ENCODE data around the gene KRTAP2-4.
"Not testable (repeated sequence)": the region's sequence is repeated elsewhere in the genome, so short reads cannot be mapped to it uniquely, and the experiment has no call there.

The KRTAP2-4 gene

DNA sequence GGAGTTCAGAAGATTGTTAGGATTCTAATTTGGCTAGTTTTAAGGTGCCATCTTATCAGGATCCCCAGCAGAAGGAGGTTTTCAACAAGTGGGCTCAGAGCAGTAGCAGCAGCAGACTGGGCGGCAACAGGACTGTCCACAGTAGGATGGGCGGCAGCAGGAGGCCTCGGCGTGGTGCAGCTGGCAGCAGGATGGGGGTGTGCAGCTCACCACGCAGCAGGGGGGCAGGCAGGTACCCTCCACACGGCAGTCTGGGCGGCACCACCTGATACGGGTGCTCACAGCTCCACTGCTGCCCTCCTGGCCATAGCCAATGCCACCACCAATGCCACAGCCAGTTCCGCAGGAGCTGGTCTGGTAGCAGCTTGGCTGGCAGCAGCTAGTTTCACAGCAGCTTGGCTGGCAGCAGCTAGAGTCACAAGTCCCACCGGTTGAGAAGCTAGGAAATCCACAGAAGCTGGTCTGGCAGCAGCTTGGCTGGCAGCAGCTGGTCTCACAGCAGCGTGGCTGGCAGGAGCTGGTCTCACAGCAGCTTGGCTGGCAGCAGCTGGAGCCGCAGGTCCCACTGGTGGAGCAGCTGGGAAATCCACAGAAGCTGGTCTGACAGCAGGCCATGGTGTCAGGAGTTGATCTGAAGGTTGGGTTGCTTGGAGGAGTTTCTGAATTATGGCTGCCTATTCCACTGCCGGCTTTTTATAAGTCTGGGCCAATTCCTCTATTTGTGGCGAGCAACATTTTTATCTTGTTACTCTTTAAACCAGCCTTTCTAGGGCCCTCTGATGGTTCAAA, 24.7 kb downstream of the KRTAP2-4 start, which contains the start of gene KRTAP1-1:
TSS of gene KRTAP1-1 (minus strand) at position 668 of the 789 bp plus-strand sequence. CDS start at position 615, 53 bp downstream.
- H3K27ac ChIP-seq (ENCODE audit: low read depth, low read length); H3K27me3 ChIP-seq (ENCODE audit: control insufficient read depth in 5 of 5, insufficient read depth in 4 of 5, low read length in 5 of 5); H3K4me3 ChIP-seq (ENCODE audit: low read depth in 1 of 5, low read length in 5 of 5); H3K9me3 ChIP-seq (ENCODE audit: control insufficient read depth in 5 of 5, low read length in 5 of 5); H3K4me1 ChIP-seq (ENCODE audit: control insufficient read depth in 5 of 5, insufficient read depth in 5 of 5, low read length in 5 of 5); H3K9ac ChIP-seq (ENCODE audit: low read length in 5 of 5); H3K36me3 ChIP-seq (ENCODE audit: control insufficient read depth in 5 of 5, insufficient read depth in 5 of 5, low read length in 5 of 5): not testable (repeated sequence)

DNA sequence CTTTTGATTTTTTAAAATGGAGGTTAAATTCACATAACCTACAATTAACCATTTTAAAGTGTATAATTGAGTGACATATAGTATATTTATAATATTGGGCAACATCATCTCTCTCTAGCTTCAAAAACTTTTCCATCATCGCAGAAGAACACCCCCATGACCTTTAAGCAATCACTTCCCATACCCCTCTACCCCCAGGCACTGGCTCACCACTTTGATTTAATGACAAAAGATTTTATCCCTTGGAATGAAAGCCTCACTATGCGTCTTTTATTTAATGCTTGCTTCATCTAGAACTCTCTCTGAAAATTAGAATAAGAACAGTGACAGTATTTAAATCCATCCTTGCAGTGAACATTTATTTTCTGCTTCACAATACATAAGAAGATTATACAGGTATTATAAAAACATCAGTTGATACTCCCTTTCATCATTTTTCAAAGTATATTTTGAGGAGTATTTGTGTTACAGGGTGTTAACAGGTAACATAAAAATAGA, 27.8 kb downstream of the KRTAP2-4 start:
- Histone ChIP-seq H3K9ac (ENCODE audit: low read length in 5 of 5) (no peak overlapping the region), H3K4me1 (ENCODE audit: control insufficient read depth in 5 of 5, insufficient read depth in 5 of 5, low read length in 5 of 5) (no peaks in the 10 kb centered on the region), H3K27ac (ENCODE audit: low read depth, low read length) (no peak overlapping the region), H3K4me3 (ENCODE audit: low read depth in 1 of 5, low read length in 5 of 5) (no peak overlapping the region), H3K9me3 (ENCODE audit: control insufficient read depth in 5 of 5, low read length in 5 of 5) (no peaks in the 10 kb centered on the region), H3K36me3 (ENCODE audit: control insufficient read depth in 5 of 5, insufficient read depth in 5 of 5, low read length in 5 of 5) (no peaks in the 10 kb centered on the region), H3K27me3 (ENCODE audit: control insufficient read depth in 5 of 5, insufficient read depth in 4 of 5, low read length in 5 of 5) (peaks cover 0 to 3% (median 0%) of the 10 kb centered on the region in 5 donors)

DNA sequence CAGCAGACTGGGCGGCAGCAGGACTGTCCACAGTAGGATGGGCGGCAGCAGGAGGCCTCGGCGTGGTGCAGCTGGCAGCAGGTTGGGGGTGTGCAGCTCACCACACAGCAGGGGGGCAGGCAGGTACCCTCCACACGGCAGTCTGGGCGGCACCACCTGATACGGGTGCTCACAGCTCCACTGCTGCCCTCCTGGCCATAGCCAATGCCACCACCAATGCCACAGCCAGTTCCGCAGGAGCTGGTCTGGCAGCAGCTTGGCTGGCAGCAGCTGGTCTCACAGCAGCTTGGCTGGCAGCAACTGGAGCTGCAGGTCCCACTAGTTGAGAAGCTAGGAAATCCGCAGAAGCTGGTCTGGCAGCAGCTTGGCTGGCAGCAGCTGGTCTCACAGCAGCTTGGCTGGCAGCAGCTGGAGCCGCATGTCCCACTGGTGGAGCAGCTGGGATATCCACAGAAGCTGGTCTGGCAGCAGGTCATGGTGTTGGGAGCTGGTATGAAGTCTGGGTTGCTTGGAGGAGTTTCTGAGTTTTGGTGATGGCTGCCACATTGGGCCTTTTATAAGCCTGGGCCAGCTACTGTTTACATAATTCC, 31.2 kb downstream of the KRTAP2-4 start, which contains the start of gene KRTAP1-3:
TSS of gene KRTAP1-3 (minus strand) at position 529 of the 590 bp plus-strand sequence. CDS start at position 476, 53 bp downstream.
- not testable (repeated sequence) for H3K9me3 ChIP-seq (ENCODE audit: control insufficient read depth in 5 of 5, low read length in 5 of 5); H3K4me1 ChIP-seq (ENCODE audit: control insufficient read depth in 5 of 5, insufficient read depth in 5 of 5, low read length in 5 of 5); H3K27ac ChIP-seq (ENCODE audit: low read depth, low read length); H3K4me3 ChIP-seq (ENCODE audit: low read depth in 1 of 5, low read length in 5 of 5); H3K9ac ChIP-seq (ENCODE audit: low read length in 5 of 5); H3K27me3 ChIP-seq (ENCODE audit: control insufficient read depth in 5 of 5, insufficient read depth in 4 of 5, low read length in 5 of 5); H3K36me3 ChIP-seq (ENCODE audit: control insufficient read depth in 5 of 5, insufficient read depth in 5 of 5, low read length in 5 of 5)

DNA sequence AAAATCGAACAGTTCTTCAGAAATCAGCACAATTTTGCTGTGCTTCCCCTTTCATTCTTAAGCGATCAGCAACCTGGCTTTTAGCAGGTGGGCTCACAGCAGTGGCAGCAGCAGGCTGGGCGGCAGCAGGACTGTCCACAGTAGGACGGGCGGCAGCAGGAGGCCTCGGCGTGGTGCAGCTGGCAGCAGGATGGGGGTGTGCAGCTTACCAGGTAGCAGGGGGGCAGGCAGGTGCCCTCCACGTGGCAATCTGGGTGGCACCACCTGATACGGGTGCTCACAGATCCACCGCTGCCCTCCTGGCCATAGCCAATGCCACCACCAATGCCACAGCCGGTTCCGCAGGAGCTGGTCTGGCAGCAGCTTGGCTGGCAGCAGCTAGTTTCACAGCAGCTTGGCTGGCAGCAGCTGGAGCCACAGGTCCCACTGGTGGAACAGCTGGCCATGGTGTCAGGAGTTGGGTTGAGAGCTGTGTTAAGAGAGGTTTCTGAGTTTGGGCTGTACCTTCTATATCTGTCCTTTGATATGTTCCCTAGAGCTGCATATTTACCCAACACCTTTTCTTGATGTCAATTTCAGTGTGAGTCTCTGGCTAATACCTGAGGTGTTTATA, 35.9 kb downstream of the KRTAP2-4 start, which contains the start of gene KRTAP1-4:
TSS of gene KRTAP1-4 (minus strand) at position 563 of the 613 bp plus-strand sequence. CDS start at position 446, 117 bp downstream.
- Histone ChIP-seq H3K9ac (ENCODE audit: low read length in 5 of 5) (no peak within 1 kb of the TSS), H3K4me1 (ENCODE audit: control insufficient read depth in 5 of 5, insufficient read depth in 5 of 5, low read length in 5 of 5) (no peaks in the 10 kb centered on the region), H3K4me3 (ENCODE audit: low read depth in 1 of 5, low read length in 5 of 5) (no peak within 1 kb of the TSS), H3K27me3 (ENCODE audit: control insufficient read depth in 5 of 5, insufficient read depth in 4 of 5, low read length in 5 of 5) (peaks cover 0 to 8% (median 0%) of the 10 kb centered on the region in 5 donors), H3K9me3 (ENCODE audit: control insufficient read depth in 5 of 5, low read length in 5 of 5) (no peaks in the 10 kb centered on the region), H3K36me3 (ENCODE audit: control insufficient read depth in 5 of 5, insufficient read depth in 5 of 5, low read length in 5 of 5) (no peaks in the 10 kb centered on the region), H3K27ac (ENCODE audit: low read depth, low read length) (no peak within 1 kb of the TSS)

DNA sequence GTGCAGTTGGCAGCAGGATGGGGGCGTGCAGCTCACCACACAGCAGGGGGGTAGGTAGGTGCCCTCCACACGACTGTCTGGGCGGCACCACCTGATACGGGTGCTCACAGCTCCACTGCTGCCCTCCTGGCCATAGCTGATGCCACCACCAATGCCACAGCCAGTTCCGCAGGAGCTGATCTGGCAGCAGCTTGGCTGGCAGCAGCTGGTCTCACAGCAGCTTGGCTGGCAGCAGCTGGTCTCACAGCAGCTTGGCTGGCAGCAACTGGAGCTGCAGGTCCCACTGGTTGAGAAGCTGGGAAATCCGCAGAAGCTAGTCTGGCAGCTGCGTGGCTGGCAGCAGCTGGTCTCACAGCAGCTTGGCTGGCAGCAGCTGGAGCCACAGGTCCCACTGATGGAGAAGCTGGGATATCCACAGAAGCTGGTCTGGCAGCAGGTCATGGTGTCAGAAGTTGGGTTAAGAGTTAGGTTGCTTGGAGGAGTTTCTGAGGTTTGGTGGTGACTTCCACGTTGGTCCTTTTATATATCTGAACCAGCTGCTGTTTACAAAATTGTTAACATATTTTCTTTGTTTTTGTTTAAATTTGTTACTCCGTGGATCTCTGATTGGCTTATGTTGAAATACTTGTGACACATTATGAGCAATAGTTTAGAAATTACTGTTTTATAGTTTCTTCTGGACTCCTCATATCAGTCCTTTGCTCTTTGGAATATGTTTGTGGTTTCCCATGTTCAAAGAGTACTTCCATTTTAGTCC, 38.8 kb downstream of the KRTAP2-4 start, which contains the start of gene KRTAP1-5:
TSS of gene KRTAP1-5 (minus strand) at position 494 of the 757 bp plus-strand sequence. CDS start at position 441, 53 bp downstream.
- Histone ChIP-seq H3K9me3 (ENCODE audit: control insufficient read depth in 5 of 5, low read length in 5 of 5) (peaks cover 0 to under 1% (median 0%) of the 10 kb centered on the region in 5 donors), H3K27ac (ENCODE audit: low read depth, low read length) (no peak within 1 kb of the TSS), H3K4me3 (ENCODE audit: low read depth in 1 of 5, low read length in 5 of 5) (no peak within 1 kb of the TSS), H3K27me3 (ENCODE audit: control insufficient read depth in 5 of 5, insufficient read depth in 4 of 5, low read length in 5 of 5) (peaks cover 0 to 8% (median 0%) of the 10 kb centered on the region in 5 donors), H3K36me3 (ENCODE audit: control insufficient read depth in 5 of 5, insufficient read depth in 5 of 5, low read length in 5 of 5) (no peaks in the 10 kb centered on the region), H3K9ac (ENCODE audit: low read length in 5 of 5) (no peak within 1 kb of the TSS), H3K4me1 (ENCODE audit: control insufficient read depth in 5 of 5, insufficient read depth in 5 of 5, low read length in 5 of 5) (no peaks in the 10 kb centered on the region)

DNA sequence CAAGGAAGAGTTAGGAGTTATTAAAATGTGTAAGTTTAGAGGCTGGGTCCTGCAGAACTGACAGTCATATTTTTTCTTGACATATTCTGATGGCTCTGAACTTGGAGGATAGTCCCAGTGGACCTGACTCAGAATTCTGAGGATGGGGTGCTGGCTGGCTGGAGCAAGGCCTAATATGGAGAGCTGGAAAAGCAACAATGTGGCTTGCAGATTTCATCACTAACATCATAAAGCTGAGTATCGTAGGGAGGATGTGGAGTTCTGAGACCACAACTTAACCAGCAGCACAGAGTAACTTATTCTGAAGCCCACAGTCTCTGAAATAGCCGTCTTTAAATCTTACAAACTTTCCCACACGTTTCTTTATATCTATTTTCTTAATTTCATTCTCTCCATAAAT, 41.0 kb downstream of the KRTAP2-4 start:
- no peak overlapping the region for H3K4me3 ChIP-seq (ENCODE audit: low read depth in 1 of 5, low read length in 5 of 5)
- H3K4me1 ChIP-seq (ENCODE audit: control insufficient read depth in 5 of 5, insufficient read depth in 5 of 5, low read length in 5 of 5), result no peaks in the 10 kb centered on the region
- peaks cover 0 to 5% (median 0%) of the 10 kb centered on the region in 5 donors for H3K27me3 ChIP-seq (ENCODE audit: control insufficient read depth in 5 of 5, insufficient read depth in 4 of 5, low read length in 5 of 5)
- no peak overlapping the region for H3K27ac ChIP-seq (ENCODE audit: low read depth, low read length)
- H3K9me3 ChIP-seq (ENCODE audit: control insufficient read depth in 5 of 5, low read length in 5 of 5), result peaks cover 0 to 6% (median 0%) of the 10 kb centered on the region in 5 donors
- no peaks in the 10 kb centered on the region for H3K36me3 ChIP-seq (ENCODE audit: control insufficient read depth in 5 of 5, insufficient read depth in 5 of 5, low read length in 5 of 5)
- H3K9ac ChIP-seq (ENCODE audit: low read length in 5 of 5), result no peak overlapping the region

DNA sequence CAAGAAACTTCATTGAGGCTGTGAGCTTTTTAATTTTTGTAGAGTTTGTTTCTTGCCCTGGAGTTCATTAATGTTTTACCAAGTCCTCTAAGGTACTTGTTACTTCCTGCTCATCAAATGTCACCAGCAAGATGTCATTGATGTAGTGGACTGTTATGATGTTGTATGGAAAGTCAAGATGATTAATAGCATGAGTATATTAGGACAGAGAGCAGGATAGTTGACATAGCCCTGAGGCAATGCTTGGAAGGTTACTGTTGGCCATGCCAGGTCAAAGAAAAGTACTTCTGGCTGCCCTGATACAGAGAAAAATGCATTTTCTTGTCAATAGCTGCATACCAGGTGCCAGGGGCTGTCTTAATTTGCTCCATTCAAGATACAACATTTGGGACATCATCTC, 45.3 kb downstream of the KRTAP2-4 start:
- H3K9me3 ChIP-seq (ENCODE audit: control insufficient read depth in 5 of 5, low read length in 5 of 5), result peaks cover 0 to 6% (median 0%) of the 10 kb centered on the region in 5 donors
- H3K27ac ChIP-seq (ENCODE audit: low read depth, low read length), result no peak overlapping the region
- no peaks in the 10 kb centered on the region for H3K36me3 ChIP-seq (ENCODE audit: control insufficient read depth in 5 of 5, insufficient read depth in 5 of 5, low read length in 5 of 5)
- H3K27me3 ChIP-seq (ENCODE audit: control insufficient read depth in 5 of 5, insufficient read depth in 4 of 5, low read length in 5 of 5), result no peaks in the 10 kb centered on the region
- H3K4me1 ChIP-seq (ENCODE audit: control insufficient read depth in 5 of 5, insufficient read depth in 5 of 5, low read length in 5 of 5), result no peaks in the 10 kb centered on the region
- H3K4me3 ChIP-seq (ENCODE audit: low read depth in 1 of 5, low read length in 5 of 5), result no peak overlapping the region
- H3K9ac ChIP-seq (ENCODE audit: low read length in 5 of 5), result no peak overlapping the region

DNA sequence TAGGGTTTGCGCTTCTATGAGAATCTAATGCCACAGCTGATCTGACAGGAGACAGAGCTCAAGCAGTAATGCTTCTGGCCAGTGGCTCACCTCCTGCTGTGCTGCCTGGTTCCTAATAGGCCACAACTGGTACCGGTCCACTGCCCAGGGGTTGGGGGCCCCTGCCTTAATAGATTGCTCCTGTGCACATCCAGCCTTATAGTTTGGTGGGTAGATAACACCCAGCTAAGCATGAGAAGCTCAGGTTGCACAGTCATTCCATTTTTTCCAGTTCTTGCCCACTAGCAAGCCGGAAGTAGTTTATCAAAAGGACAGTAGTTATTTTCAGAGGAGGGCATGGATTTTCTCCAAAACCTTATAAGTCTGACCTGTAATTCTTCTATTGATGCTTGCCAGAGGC, 46.3 kb downstream of the KRTAP2-4 start:
- H3K4me1 ChIP-seq (ENCODE audit: control insufficient read depth in 5 of 5, insufficient read depth in 5 of 5, low read length in 5 of 5), result no peaks in the 10 kb centered on the region
- no peaks in the 10 kb centered on the region for H3K36me3 ChIP-seq (ENCODE audit: control insufficient read depth in 5 of 5, insufficient read depth in 5 of 5, low read length in 5 of 5)
- no peak overlapping the region for H3K9ac ChIP-seq (ENCODE audit: low read length in 5 of 5)
- no peaks in the 10 kb centered on the region for H3K27me3 ChIP-seq (ENCODE audit: control insufficient read depth in 5 of 5, insufficient read depth in 4 of 5, low read length in 5 of 5)
- H3K9me3 ChIP-seq (ENCODE audit: control insufficient read depth in 5 of 5, low read length in 5 of 5), result peaks cover 0 to 6% (median 0%) of the 10 kb centered on the region in 5 donors
- no peak overlapping the region for H3K4me3 ChIP-seq (ENCODE audit: low read depth in 1 of 5, low read length in 5 of 5)
- no peak overlapping the region for H3K27ac ChIP-seq (ENCODE audit: low read depth, low read length)

DNA sequence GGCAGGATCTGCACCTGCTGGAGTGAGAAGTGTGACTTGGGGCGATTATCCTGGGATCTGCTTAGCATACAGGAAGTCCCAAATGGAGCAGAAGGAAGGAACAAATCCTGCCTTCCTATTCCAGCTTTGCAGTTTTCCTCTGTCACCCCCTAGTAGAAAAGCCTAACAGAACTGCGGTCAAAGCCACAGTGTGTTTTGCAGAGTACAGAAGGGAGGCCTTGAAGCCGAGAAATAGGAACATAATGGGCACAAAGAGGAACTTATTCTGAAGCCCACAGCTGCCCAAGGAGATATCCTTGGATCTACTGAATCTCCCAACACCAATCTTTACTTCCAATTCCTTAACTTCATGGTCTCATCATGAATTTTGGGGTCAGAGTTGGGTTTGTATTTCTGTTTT, 47.1 kb downstream of the KRTAP2-4 start:
- no peak overlapping the region for H3K27ac ChIP-seq (ENCODE audit: low read depth, low read length)
- no peaks in the 10 kb centered on the region for H3K36me3 ChIP-seq (ENCODE audit: control insufficient read depth in 5 of 5, insufficient read depth in 5 of 5, low read length in 5 of 5)
- H3K4me1 ChIP-seq (ENCODE audit: control insufficient read depth in 5 of 5, insufficient read depth in 5 of 5, low read length in 5 of 5), result no peaks in the 10 kb centered on the region
- H3K4me3 ChIP-seq (ENCODE audit: low read depth in 1 of 5, low read length in 5 of 5), result no peak overlapping the region
- no peak overlapping the region for H3K9ac ChIP-seq (ENCODE audit: low read length in 5 of 5)
- peaks cover 0 to 6% (median 0%) of the 10 kb centered on the region in 5 donors for H3K9me3 ChIP-seq (ENCODE audit: control insufficient read depth in 5 of 5, low read length in 5 of 5)
- no peaks in the 10 kb centered on the region for H3K27me3 ChIP-seq (ENCODE audit: control insufficient read depth in 5 of 5, insufficient read depth in 4 of 5, low read length in 5 of 5)
